ENCODE data around the gene NACC2. TPM values are rescaled to one million over a fixed set of nuclear protein-coding genes. Genes with fewer than 3 reads are reported as not detected.

NACC2 gene
- total RNA-seq, 1 donor from 2014 or later, result 34.0 TPM

DNA sequence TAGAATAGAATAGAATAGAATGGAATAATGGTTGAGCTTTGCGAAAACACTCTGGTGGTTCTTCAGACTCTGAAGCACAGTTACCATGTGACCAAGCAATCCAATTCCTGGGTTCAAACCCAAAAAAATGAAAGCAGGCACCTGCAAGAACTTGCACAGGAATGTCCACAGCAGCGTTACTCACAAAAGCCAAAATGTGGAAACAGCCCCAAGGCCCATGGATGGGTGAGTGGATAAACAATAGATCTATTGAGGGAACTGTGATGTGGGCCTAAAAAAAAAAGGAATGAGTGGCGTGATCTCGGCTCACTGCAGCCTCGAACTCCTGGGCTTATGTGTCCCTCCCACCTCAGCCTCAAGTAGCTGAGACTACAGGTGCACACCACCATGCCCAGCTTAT is 45.0 kb upstream of the NACC2 start:
- no peak for FAIRE-seq
- no peaks in the 10 kb centered on the region for H3K36me3 ChIP-seq (ENCODE audit: insufficient read depth, low read length)
- no peak overlapping the region for H3K4me3 ChIP-seq (ENCODE audit: insufficient read depth, low read depth, low read length)
- H3K27me3 Mint-ChIP-seq (ENCODE audit: low read depth, unreplicated experiment), result peaks cover 27% of the 10 kb centered on the region
- H3K4me2 ChIP-seq (ENCODE audit: low read length), result no peak overlapping the region
- H3K36me3 Mint-ChIP-seq (ENCODE audit: low read depth, unreplicated experiment), result no peaks in the 10 kb centered on the region
- no peaks in the 10 kb centered on the region for H3K9me3 ChIP-seq (ENCODE audit: insufficient read depth, low read depth, low read length)
- no peak for DNase-seq (ENCODE audit: low read depth)
- no peaks in the 10 kb centered on the region for H4K20me1 ChIP-seq (ENCODE audit: insufficient read depth, low read length)
- no peak overlapping the region for H3K27ac ChIP-seq (ENCODE audit: low read depth, low read length)
- H3K9ac ChIP-seq (ENCODE audit: low read length), result no peak overlapping the region
- TF ChIP-seq, protein P1, sequence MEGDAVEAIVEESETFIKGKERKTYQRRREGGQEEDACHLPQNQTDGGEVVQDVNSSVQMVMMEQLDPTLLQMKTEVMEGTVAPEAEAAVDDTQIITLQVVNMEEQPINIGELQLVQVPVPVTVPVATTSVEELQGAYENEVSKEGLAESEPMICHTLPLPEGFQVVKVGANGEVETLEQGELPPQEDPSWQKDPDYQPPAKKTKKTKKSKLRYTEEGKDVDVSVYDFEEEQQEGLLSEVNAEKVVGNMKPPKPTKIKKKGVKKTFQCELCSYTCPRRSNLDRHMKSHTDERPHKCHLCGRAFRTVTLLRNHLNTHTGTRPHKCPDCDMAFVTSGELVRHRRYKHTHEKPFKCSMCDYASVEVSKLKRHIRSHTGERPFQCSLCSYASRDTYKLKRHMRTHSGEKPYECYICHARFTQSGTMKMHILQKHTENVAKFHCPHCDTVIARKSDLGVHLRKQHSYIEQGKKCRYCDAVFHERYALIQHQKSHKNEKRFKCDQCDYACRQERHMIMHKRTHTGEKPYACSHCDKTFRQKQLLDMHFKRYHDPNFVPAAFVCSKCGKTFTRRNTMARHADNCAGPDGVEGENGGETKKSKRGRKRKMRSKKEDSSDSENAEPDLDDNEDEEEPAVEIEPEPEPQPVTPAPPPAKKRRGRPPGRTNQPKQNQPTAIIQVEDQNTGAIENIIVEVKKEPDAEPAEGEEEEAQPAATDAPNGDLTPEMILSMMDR (IDR thresholded peaks at IDR 0.05; ENCODE audit: insufficient read depth, low read depth, low read length), result no peak
- no peak for TF ChIP-seq EZH2 (IDR thresholded peaks at IDR 0.05; ENCODE audit: insufficient read depth, low read length)
- no peak overlapping the region for H2AFZ ChIP-seq (ENCODE audit: low read depth, low read length)
- H3K9me3 Mint-ChIP-seq (ENCODE audit: unreplicated experiment), result no peaks in the 10 kb centered on the region
- no peaks in the 10 kb centered on the region for H3K4me1 ChIP-seq (ENCODE audit: insufficient read depth, low read length)
- H3K79me2 ChIP-seq (ENCODE audit: insufficient read depth, low read length), result no peaks in the 10 kb centered on the region
- no peak overlapping the region for H3K27ac Mint-ChIP-seq (ENCODE audit: unreplicated experiment)
- peaks cover 17% of the 10 kb centered on the region for H3K27me3 ChIP-seq (ENCODE audit: insufficient read depth, low read length)
- H3K4me1 Mint-ChIP-seq (ENCODE audit: low read depth, unreplicated experiment), result no peaks in the 10 kb centered on the region
- no peak overlapping the region for H3K4me3 Mint-ChIP-seq (ENCODE audit: unreplicated experiment)

DNA sequence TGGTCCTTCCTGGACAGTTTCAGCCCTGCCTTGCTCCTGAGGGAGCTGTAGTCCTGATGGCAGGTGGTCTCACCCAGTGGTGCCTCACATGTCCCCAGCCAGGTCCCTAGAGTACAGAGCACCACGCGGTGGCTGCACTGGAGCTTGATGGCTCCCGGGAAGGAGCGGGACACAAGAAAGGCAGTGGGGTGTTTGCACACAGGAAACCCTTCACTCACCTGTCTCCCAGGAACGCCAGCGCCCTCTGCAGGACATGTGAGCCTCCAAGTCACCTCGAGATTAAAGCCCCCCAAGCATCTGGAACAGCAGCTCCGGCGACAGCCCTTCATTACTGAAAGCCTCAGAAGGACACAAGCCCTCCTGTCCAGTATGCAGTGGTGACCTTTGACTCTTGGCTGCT is 43.5 kb upstream of the NACC2 start:
- Histone ChIP-seq H3K9ac (ENCODE audit: low read length) (no peak overlapping the region), H2AFZ (ENCODE audit: low read depth, low read length) (no peak overlapping the region), H3K9me3 (ENCODE audit: insufficient read depth, low read depth, low read length) (no peaks in the 10 kb centered on the region), H3K79me2 (ENCODE audit: insufficient read depth, low read length) (no peaks in the 10 kb centered on the region), H3K27ac (ENCODE audit: low read depth, low read length) (no peak overlapping the region), H3K27me3 (ENCODE audit: insufficient read depth, low read length) (peaks cover 30% of the 10 kb centered on the region), H4K20me1 (ENCODE audit: insufficient read depth, low read length) (no peaks in the 10 kb centered on the region), H3K36me3 (ENCODE audit: insufficient read depth, low read length) (no peaks in the 10 kb centered on the region), H3K4me2 (ENCODE audit: low read length) (no peak overlapping the region), H3K4me1 (ENCODE audit: insufficient read depth, low read length) (no peaks in the 10 kb centered on the region), H3K4me3 (ENCODE audit: insufficient read depth, low read depth, low read length) (no peak overlapping the region)
- peaks cover 29% of the 10 kb centered on the region for H3K27me3 Mint-ChIP-seq (ENCODE audit: low read depth, unreplicated experiment)
- no peaks in the 10 kb centered on the region for H3K9me3 Mint-ChIP-seq (ENCODE audit: unreplicated experiment)
- FAIRE-seq (no peak), DNase-seq (ENCODE audit: low read depth) (no peak)
- H3K27ac Mint-ChIP-seq (ENCODE audit: unreplicated experiment), result no peak overlapping the region
- no peaks in the 10 kb centered on the region for H3K36me3 Mint-ChIP-seq (ENCODE audit: low read depth, unreplicated experiment)
- H3K4me1 Mint-ChIP-seq (ENCODE audit: low read depth, unreplicated experiment), result no peaks in the 10 kb centered on the region
- TF ChIP-seq, protein P1 (IDR thresholded peaks at IDR 0.05; ENCODE audit: insufficient read depth, low read depth, low read length), result peak; percentile 18
- no peak for TF ChIP-seq EZH2 (IDR thresholded peaks at IDR 0.05; ENCODE audit: insufficient read depth, low read length)
- no peak overlapping the region for H3K4me3 Mint-ChIP-seq (ENCODE audit: unreplicated experiment)

DNA sequence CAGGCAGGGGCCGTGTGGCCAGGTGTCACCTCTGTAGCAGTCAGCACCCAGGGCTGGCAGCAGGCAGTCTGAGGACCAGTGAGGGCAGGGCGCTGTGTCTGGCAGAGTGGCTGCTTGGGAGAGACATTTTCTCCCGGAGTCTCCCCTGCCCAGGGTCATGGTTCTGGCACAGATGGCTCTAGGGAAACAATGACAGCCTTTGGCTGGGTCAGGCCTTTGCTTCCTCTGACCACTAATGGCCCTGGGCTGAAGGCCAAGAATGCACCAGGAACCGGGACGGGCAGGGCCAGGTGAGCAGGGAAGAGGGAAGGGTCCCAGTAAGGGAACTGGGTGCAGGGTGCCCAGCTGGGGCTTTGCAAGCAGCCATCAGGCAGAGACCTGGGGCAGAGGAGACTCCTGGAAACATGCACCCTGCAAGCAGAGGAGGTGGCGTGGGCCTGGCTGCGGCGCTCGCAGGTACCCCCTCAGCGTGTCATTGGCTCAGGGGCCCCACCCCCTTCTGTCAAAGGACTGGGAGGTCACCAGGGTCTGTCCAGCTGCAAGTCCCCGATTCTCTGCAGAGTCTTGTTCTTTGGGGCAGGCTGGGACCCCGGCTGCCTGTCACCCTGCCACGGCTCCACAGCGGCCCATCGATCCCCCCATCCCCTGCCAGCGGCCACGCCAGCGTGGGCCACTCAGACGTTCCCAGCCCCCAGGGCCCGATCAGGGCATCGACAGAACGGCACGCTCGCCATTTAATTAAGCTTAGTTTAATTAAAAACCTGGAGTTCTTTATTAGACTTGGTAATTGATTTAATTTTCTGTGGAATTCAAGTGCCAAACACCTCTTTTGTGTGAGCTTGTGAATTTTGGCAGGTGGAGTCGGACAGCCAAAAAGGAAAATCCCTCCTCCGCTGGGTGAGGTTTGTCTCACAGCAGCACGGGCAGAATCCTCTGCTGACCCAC is 42.5 kb upstream of the NACC2 start:
- Mint-ChIP-seq H3K27ac (ENCODE audit: unreplicated experiment) (no peak overlapping the region), H3K36me3 (ENCODE audit: low read depth, unreplicated experiment) (no peaks in the 10 kb centered on the region), H3K4me1 (ENCODE audit: low read depth, unreplicated experiment) (no peaks in the 10 kb centered on the region), H3K4me3 (ENCODE audit: unreplicated experiment) (no peak overlapping the region), H3K27me3 (ENCODE audit: low read depth, unreplicated experiment) (peaks cover 29% of the 10 kb centered on the region), H3K9me3 (ENCODE audit: unreplicated experiment) (no peaks in the 10 kb centered on the region)
- Histone ChIP-seq H3K36me3 (ENCODE audit: insufficient read depth, low read length) (no peaks in the 10 kb centered on the region), H3K9me3 (ENCODE audit: insufficient read depth, low read depth, low read length) (no peaks in the 10 kb centered on the region), H4K20me1 (ENCODE audit: insufficient read depth, low read length) (no peaks in the 10 kb centered on the region), H3K4me3 (ENCODE audit: insufficient read depth, low read depth, low read length) (no peak overlapping the region), H3K4me2 (ENCODE audit: low read length) (no peak overlapping the region), H3K4me1 (ENCODE audit: insufficient read depth, low read length) (no peaks in the 10 kb centered on the region), H3K27ac (ENCODE audit: low read depth, low read length) (no peak overlapping the region), H2AFZ (ENCODE audit: low read depth, low read length) (no peak overlapping the region), H3K9ac (ENCODE audit: low read length) (no peak overlapping the region), H3K27me3 (ENCODE audit: insufficient read depth, low read length) (peaks cover 31% of the 10 kb centered on the region), H3K79me2 (ENCODE audit: insufficient read depth, low read length) (no peaks in the 10 kb centered on the region)
- TF ChIP-seq, protein P1 (IDR thresholded peaks at IDR 0.05; ENCODE audit: insufficient read depth, low read depth, low read length), result no peak
- DNase-seq (ENCODE audit: low read depth), result no peak
- no peak for FAIRE-seq

Data from astrocyte (in vitro differentiated cells and primary cell).